Thyroid gland (tissue), 4 donors: Measurements from ENCODE around the gene EIF5A2.

Experiments
- CTCF ChIP-seq, 6 experiments: fragments of 200-600 bp in 3 of 6; fragments of 450-650 bp in 3 of 6; sonication (generic) in 3 of 6; IDR thresholded peaks; one replicate each; pipeline ENCODE4 v1.5.1; 2016 to 2019; ENCODE audit warnings: antibody characterized with exemption in 6 of 6, mild to moderate bottlenecking in 2 of 6, inconsistent platforms in 1 of 6, moderate library complexity in 1 of 6
- POLR2A ChIP-seq, 2 donors: fragments of 450-650 bp; IDR thresholded peaks; one replicate each; pipeline ENCODE4 v1.6.1; 2017; ENCODE audit warnings: antibody characterized with exemption in 2 of 2, mild to moderate bottlenecking in 2 of 2, moderate library complexity in 1 of 2

- TF ChIP-seq CTCF (IDR thresholded peaks at IDR 0.05) (no peak), POLR2A (IDR thresholded peaks at IDR 0.05) (no peak)
Measured at GRCh38 chr3:170911051-170911450, 2.6 kb upstream of the EIF5A2 start.
